ENCODE measurements around the gene RD3L.

The RD3L gene

DNA sequence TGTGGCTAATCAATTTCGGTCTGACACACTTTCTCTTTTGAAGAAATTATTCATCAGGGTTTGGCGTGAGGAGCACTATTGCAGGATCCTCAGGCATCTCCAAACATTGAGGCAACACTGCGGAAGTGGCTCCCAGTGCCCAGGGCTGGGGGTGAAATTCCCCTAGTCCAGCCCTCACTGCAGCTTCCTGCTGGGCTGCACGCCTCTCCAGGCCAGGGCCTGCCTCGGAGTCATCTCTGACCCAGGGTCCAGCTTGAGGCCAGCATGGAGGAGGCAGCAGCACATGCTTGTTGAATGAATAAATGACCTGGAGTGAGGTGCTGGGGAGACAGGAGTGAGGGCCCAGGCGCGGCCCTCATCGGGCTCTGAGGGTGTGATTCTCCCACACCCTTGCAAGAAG, 50.1 kb downstream of the RD3L start:
- DNase-seq: no peak

DNA sequence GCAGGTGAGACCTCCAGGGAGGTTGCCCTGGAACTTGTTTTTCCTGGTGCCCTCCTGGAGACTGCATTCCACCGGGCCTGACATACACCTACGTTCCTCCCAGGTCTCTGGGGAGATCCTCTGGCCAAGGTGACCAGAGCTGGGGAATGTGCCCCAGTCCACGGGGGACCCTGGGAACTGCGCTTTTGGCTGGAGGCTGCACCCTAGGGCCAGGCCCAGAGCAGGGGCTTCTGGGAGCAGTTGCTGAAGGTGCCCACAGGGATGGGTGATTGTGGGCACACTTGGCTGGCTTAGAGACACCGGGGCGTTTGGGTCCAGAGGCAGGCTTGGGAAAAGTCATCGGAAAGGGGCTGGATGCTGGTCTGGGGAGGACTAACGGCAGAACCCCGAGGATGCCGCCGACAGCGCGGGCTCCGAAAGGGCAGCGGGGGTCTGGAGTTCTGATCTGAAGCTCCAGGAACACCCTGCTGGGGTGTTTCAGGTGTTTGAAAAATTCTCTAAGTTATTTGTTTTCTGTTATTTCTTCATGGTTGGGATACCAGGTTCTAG, 50.6 kb downstream of the RD3L start:
- DNase-seq: no peak

DNA sequence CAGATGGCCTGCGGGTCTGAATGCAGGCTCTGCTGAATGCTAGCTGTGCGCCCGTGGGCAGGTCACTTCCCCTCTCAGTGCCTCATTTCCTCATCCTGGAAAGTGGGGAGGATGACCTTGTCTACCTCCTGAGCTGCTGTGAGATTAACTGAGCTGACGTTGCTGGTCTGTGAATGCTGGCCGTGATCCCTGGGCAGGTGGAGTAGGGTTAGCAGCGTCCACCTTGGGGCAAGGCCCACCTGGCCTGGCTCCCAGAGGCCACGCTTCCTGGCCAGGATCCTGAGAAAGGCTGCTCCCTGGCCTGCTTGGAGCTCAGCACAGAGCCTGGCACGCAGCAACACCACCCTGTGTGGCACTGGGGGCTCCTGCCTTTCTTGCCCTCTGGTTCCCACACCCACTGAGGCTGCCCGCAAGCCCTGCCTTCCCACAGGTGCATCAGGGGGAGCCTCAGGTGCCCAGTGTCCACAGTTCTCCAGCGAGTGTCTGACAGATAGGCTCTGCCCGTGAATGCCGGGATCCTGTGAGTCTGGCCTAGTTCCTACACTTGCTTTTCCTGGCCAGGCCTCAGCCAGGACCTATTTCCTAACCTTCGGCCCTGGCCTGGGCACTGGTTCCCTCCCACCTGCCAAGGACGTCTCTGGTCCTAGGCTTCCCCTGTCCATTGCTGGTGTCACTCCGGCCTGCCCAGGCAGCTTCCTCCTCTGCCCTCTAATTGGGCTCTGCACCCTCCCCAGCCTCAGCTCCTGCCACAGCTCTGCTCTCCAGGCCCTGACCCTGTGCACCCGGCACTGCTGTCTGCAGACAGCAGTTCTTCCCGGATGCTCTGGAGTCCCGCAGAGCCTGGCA, 51.3 kb downstream of the RD3L start:
- DNase-seq: no peak

All from NCI-H774 (cell line).